GM12875 (cell line): ENCODE data around the gene CHI3L1.

Experiments used
- H3K4me3 ChIP-seq: one replicate; pipeline ENCODE4 v1.5.1; 2011; ENCODE audit warnings: low read depth, low read length, control low read depth
- CTCF ChIP-seq: IDR thresholded peaks from 2 replicates; pipeline ENCODE4 v1.5.1; 2011; ENCODE audit warnings: low read depth, mild to moderate bottlenecking, control low read depth, inconsistent platforms, low read length, moderate library complexity, borderline replicate concordance; ENCODE audit not compliant: insufficient read depth

Gene CHI3L1

GRCh38 chr1:203204756-203205155, 18.3 kb upstream of the CHI3L1 start:
- no peak for TF ChIP-seq CTCF

GRCh38 chr1:203202431-203203245, 16.1 kb upstream of the CHI3L1 start:
- TF ChIP-seq CTCF, result no peak
- no peak overlapping the region for H3K4me3 ChIP-seq

More at GRCh38 chr1:203204756-203205155, 18.3 kb upstream of the CHI3L1 start:
- H3K4me3 ChIP-seq, result no peak overlapping the region

GRCh38 chr1:203201516-203202205, 15.2 kb upstream of the CHI3L1 start:
- no peak for TF ChIP-seq CTCF
- H3K4me3 ChIP-seq, result no peak overlapping the region

- H3K4me3 ChIP-seq, result no peak overlapping the region
- no peak for TF ChIP-seq CTCF
These were observed 14.4 kb upstream of the CHI3L1 start for GRCh38 chr1:203200916-203201315.

- no peak overlapping the region for H3K4me3 ChIP-seq
- TF ChIP-seq CTCF, result no peak
These were observed 13.5 kb upstream of the CHI3L1 start for GRCh38 chr1:203199816-203200571.

- TF ChIP-seq CTCF, result no peak
- H3K4me3 ChIP-seq, result no peak overlapping the region
These were observed 12.9 kb upstream of the CHI3L1 start for GRCh38 chr1:203199481-203199815.
